HUES64 (cell line): ENCODE data around the gene TBL1XR1.

ENCODE experiments used
- H3K27ac ChIP-seq: 2 replicates; pipeline ENCODE4 v1.7.0; 2013; ENCODE audit warnings: low read depth, low read length, inconsistent platforms
- H3K27me3 ChIP-seq: 2 replicates; pipeline ENCODE4 v1.6.1; 2013; ENCODE audit warnings: mild to moderate bottlenecking, low read length; ENCODE audit not compliant: insufficient read depth
- H3K36me3 ChIP-seq: 2 replicates; pipeline ENCODE4 v1.6.1; 2013; ENCODE audit warnings: mild to moderate bottlenecking, low read length; ENCODE audit not compliant: insufficient read depth
- H3K4me1 ChIP-seq: 2 replicates; pipeline ENCODE4 v1.6.1; 2013; ENCODE audit warnings: mild to moderate bottlenecking, low read length, moderate library complexity; ENCODE audit not compliant: insufficient read depth
- H3K4me3 ChIP-seq: 2 replicates; pipeline ENCODE4 v1.5.1; 2013; ENCODE audit warnings: mild to moderate bottlenecking, low read length, moderate library complexity
- H3K9ac ChIP-seq: 2 replicates; pipeline ENCODE4 v1.6.1; 2013; ENCODE audit warnings: mild to moderate bottlenecking, low read depth, low read length
- H3K9me3 ChIP-seq: 2 replicates; pipeline ENCODE4 v1.6.1; 2013; ENCODE audit warnings: low read depth, low read length; ENCODE audit not compliant: insufficient read depth
- WGBS: fragments of 150-250, 120-280 bp; methylation state at CpG from one replicate; pipeline ENCODE4 v1.1.7; 2013; ENCODE audit warnings: missing lambda C conversion rate; 5-methylcytosine and 5-hydroxymethylcytosine counted together

The TBL1XR1 gene

GRCh38 chr3:176970770-176971169 is 226.5 kb downstream of the TBL1XR1 start:
- Histone ChIP-seq H3K4me3 (no peak overlapping the region), H3K9me3 (no peaks in the 10 kb centered on the region), H3K9ac (no peak overlapping the region), H3K36me3 (no peaks in the 10 kb centered on the region), H3K27me3 (no peaks in the 10 kb centered on the region), H3K27ac (no peak overlapping the region), H3K4me1 (no peaks in the 10 kb centered on the region)
- WGBS = 97% methylated on average over 1 of the region's 3 CpGs

- Histone ChIP-seq H3K27ac (no peak overlapping the region), H3K4me1 (no peaks in the 10 kb centered on the region), H3K36me3 (no peaks in the 10 kb centered on the region), H3K27me3 (no peaks in the 10 kb centered on the region), H3K4me3 (no peak overlapping the region), H3K9me3 (no peaks in the 10 kb centered on the region), H3K9ac (no peak overlapping the region)
- WGBS = no CpG with 5 or more reads among the region's 1 CpG
Observed at GRCh38 chr3:176969506-176969905, 227.8 kb downstream of the TBL1XR1 start.
